Endothelial cell of umbilical vein (primary cell): ENCODE results near the gene METTL24.

Source experiments
- EZH2 ChIP-seq: IDR thresholded peaks from 2 replicates; pipeline ENCODE4 v1.6.1; 2012; ENCODE audit warnings: borderline replicate concordance, low read depth, mild to moderate bottlenecking, moderate library complexity, low read length, inconsistent platforms; ENCODE audit not compliant: severe bottlenecking
- FOS ChIP-seq: IDR thresholded peaks from 2 replicates; pipeline ENCODE4 v1.6.1; 2011; ENCODE audit warnings: mild to moderate bottlenecking, low read length, moderate library complexity, borderline replicate concordance; ENCODE audit not compliant: insufficient read depth
- JUN ChIP-seq: IDR thresholded peaks from 2 replicates; pipeline ENCODE4 v1.6.1; 2011; ENCODE audit warnings: borderline replicate concordance, low read depth; ENCODE audit not compliant: insufficient read length, insufficient read depth
- POLR2A ChIP-seq: IDR thresholded peaks from 2 replicates; pipeline ENCODE4 v1.6.1; 2012; ENCODE audit warnings: low read depth, mild to moderate bottlenecking, control low read depth, low read length
- TF ChIP-seq, protein P1 (sequence below), 2 donors: IDR thresholded peaks; 1 replicate in 1 of 2; 2 replicates in 1 of 2; pipeline ENCODE4 v1.5.1; 2011; ENCODE audit warnings: low read length in 2 of 2, mild to moderate bottlenecking in 2 of 2, moderate library complexity in 2 of 2, control low read depth in 1 of 2, inconsistent platforms in 1 of 2, low read depth in 1 of 2; ENCODE audit not compliant: insufficient read depth in 1 of 2; ENCODE audit errors: extremely low read depth in 1 of 2
- TF ChIP-seq, protein P2 (sequence below): IDR thresholded peaks from 2 replicates; pipeline ENCODE4 v1.6.1; 2011; ENCODE audit not compliant: insufficient read depth, insufficient read length

DNA sequence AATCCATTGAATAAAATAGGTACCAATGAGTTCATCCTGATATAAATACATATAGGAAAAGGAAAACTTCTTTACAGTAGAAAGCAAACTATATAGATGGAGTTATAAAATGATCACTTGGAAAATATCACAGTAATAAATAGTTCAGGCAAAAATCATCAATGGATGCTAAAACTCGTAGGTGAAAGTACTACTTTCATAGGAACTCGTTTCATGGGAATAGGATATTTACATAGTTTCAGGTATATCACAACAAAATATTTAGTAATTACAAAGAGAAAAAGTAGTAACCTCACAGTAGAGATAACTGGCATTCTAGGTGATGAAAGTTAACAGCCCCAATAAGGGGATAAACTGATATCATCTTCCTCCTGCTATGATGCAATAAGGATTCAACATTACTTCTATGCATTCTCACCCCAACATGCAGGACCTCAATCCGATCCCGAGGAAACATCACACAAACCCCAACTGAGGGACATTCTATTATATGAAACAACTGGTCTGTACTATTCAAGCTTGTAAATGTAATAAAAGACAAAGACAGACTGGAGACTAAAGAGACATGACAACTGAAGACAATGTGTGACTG lies 43.5 kb upstream of the METTL24 start:
- TF ChIP-seq, protein P1, sequence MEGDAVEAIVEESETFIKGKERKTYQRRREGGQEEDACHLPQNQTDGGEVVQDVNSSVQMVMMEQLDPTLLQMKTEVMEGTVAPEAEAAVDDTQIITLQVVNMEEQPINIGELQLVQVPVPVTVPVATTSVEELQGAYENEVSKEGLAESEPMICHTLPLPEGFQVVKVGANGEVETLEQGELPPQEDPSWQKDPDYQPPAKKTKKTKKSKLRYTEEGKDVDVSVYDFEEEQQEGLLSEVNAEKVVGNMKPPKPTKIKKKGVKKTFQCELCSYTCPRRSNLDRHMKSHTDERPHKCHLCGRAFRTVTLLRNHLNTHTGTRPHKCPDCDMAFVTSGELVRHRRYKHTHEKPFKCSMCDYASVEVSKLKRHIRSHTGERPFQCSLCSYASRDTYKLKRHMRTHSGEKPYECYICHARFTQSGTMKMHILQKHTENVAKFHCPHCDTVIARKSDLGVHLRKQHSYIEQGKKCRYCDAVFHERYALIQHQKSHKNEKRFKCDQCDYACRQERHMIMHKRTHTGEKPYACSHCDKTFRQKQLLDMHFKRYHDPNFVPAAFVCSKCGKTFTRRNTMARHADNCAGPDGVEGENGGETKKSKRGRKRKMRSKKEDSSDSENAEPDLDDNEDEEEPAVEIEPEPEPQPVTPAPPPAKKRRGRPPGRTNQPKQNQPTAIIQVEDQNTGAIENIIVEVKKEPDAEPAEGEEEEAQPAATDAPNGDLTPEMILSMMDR (IDR thresholded peaks at IDR 0.05; ENCODE audit: extremely low read depth in 1 of 2, insufficient read depth in 1 of 2, low read depth in 1 of 2, low read length in 2 of 2) = no peak
- TF ChIP-seq FOS (no peak), EZH2 (no peak), JUN (no peak), POLR2A (no peak)
- TF ChIP-seq, protein P2, sequence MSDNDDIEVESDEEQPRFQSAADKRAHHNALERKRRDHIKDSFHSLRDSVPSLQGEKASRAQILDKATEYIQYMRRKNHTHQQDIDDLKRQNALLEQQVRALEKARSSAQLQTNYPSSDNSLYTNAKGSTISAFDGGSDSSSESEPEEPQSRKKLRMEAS = no peak
